DOHH2 (cell line): ENCODE data around the gene BLM.

Source experiments
- H3F3A ChIP-seq: fragments of 200-600 bp; sonication (generic), shearing (Covaris generic); 2 replicates; pipeline ENCODE4 v1.6.0; 2016; ENCODE audit warnings: antibody characterized with exemption, mild to moderate bottlenecking; ENCODE audit not compliant: control insufficient read depth, insufficient read depth
- H3K27ac ChIP-seq: fragments of 200-600 bp; sonication (generic); 2 replicates; pipeline ENCODE4 v1.5.1; 2014; ENCODE audit warnings: low read depth, mild to moderate bottlenecking, low read length, moderate library complexity
- H3K27me3 ChIP-seq: fragments of 200-600 bp; sonication (generic); 2 replicates; pipeline ENCODE4 v1.6.1; 2014; ENCODE audit warnings: mild to moderate bottlenecking, low read length, mixed read lengths; ENCODE audit not compliant: control insufficient read depth
- H3K36me3 ChIP-seq: fragments of 200-600 bp; sonication (generic); 2 replicates; pipeline ENCODE4 v1.6.1; 2014; ENCODE audit warnings: mild to moderate bottlenecking, low read length, moderate library complexity, mixed read lengths; ENCODE audit not compliant: control insufficient read depth
- H3K4me1 ChIP-seq: fragments of 200-600 bp; sonication (generic); 2 replicates; pipeline ENCODE4 v1.6.1; 2014; ENCODE audit warnings: mild to moderate bottlenecking, low read length, mixed read lengths; ENCODE audit not compliant: control insufficient read depth
- H3K4me2 ChIP-seq: fragments of 200-600 bp; sonication (generic); 2 replicates; pipeline ENCODE4 v1.6.0; 2014; ENCODE audit warnings: mild to moderate bottlenecking, low read length, moderate library complexity
- H3K4me3 ChIP-seq: fragments of 200-600 bp; sonication (generic); 2 replicates; pipeline ENCODE4 v1.5.1; 2014; ENCODE audit warnings: mild to moderate bottlenecking, low read length, mixed read lengths
- H3K79me2 ChIP-seq: fragments of 200-600 bp; sonication (generic); 2 replicates; pipeline ENCODE4 v1.6.1; 2014; ENCODE audit warnings: mild to moderate bottlenecking, low read length, mixed read lengths; ENCODE audit not compliant: control insufficient read depth
- H3K9me2 ChIP-seq: fragments of 200-600 bp; sonication (generic); replicated peaks from 2 replicates; pipeline ENCODE4 v1.6.1; 2014; ENCODE audit warnings: mild to moderate bottlenecking, low read length, mixed read lengths; ENCODE audit not compliant: control insufficient read depth
- H3K9me3 ChIP-seq: fragments of 200-600 bp; sonication (generic); 2 replicates; pipeline ENCODE4 v1.6.1; 2014; ENCODE audit warnings: antibody characterized with exemption, low read length, mixed read lengths; ENCODE audit not compliant: control insufficient read depth, insufficient read depth
- H4K20me1 ChIP-seq: fragments of 200-600 bp; sonication (generic); 2 replicates; pipeline ENCODE4 v1.6.0; 2014; ENCODE audit warnings: low read depth, mild to moderate bottlenecking, antibody characterized with exemption, low read length, moderate library complexity; ENCODE audit not compliant: control insufficient read depth, insufficient read depth
- CTCF ChIP-seq: fragments of 200-600 bp; sonication (generic); IDR thresholded peaks from one replicate; pipeline ENCODE4 v1.5.1; 2014; ENCODE audit warnings: antibody characterized with exemption, mild to moderate bottlenecking, low read depth, low read length; ENCODE audit not compliant: poor library complexity, severe bottlenecking
- EZH2phosphoT487 ChIP-seq: fragments of 200-600 bp; sonication (generic); IDR thresholded peaks from 2 replicates; pipeline ENCODE4 v1.6.1; 2017; ENCODE audit warnings: borderline replicate concordance, mild to moderate bottlenecking, antibody characterized with exemption, low read length, moderate library complexity, mixed read lengths

Gene BLM

DNA sequence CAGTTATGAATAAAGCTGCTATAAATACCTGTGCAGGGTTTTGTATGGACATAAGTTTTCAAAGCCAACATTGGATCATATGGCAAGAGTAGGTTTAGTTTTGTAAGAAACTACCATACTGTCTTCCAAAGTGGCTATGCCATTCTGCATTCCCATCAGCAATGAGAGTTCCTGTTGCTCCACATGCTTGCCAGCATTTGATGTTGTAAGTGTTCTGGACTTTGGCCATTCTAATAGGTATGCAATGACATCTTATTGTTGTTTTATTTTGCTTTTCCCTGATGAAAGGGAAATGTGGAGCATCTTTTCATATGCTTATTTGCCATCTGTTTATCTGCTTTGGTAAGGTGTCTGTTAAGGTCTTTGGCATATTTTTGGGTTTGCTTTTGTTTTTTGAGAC lies 22.2 kb upstream of the BLM start:
- no peak for TF ChIP-seq CTCF
- no peak for TF ChIP-seq EZH2phosphoT487
- H3K9me2 ChIP-seq, result no peaks in the 10 kb centered on the region
- H3K4me2 ChIP-seq, result no peak overlapping the region
- no peaks in the 10 kb centered on the region for H4K20me1 ChIP-seq
- no peaks in the 10 kb centered on the region for H3K27me3 ChIP-seq
- H3K4me3 ChIP-seq, result no peak overlapping the region
- H3K27ac ChIP-seq, result no peak overlapping the region
- H3K4me1 ChIP-seq, result peaks cover 35% of the 10 kb centered on the region
- H3K36me3 ChIP-seq, result no peaks in the 10 kb centered on the region
- no peaks in the 10 kb centered on the region for H3K9me3 ChIP-seq
- peaks cover 26% of the 10 kb centered on the region for H3F3A ChIP-seq
- H3K79me2 ChIP-seq, result no peaks in the 10 kb centered on the region

- peaks cover 13% of the 10 kb centered on the region for H3F3A ChIP-seq
- peaks cover 17% of the 10 kb centered on the region for H3K4me1 ChIP-seq
- no peaks in the 10 kb centered on the region for H3K9me2 ChIP-seq
- no peak overlapping the region for H3K4me3 ChIP-seq
- TF ChIP-seq CTCF (no peak), EZH2phosphoT487 (no peak)
- H3K79me2 ChIP-seq, result no peaks in the 10 kb centered on the region
- no peaks in the 10 kb centered on the region for H4K20me1 ChIP-seq
- H3K27me3 ChIP-seq, result no peaks in the 10 kb centered on the region
- H3K27ac ChIP-seq, result no peak overlapping the region
- no peaks in the 10 kb centered on the region for H3K36me3 ChIP-seq
- no peaks in the 10 kb centered on the region for H3K9me3 ChIP-seq
- no peak overlapping the region for H3K4me2 ChIP-seq
Observed at GRCh38 chr15:90697175-90697574, 20.0 kb upstream of the BLM start.

- H4K20me1 ChIP-seq, result no peaks in the 10 kb centered on the region
- no peak overlapping the region for H3K4me2 ChIP-seq
- no peaks in the 10 kb centered on the region for H3K79me2 ChIP-seq
- H3K4me3 ChIP-seq, result no peak overlapping the region
- TF ChIP-seq CTCF (no peak), EZH2phosphoT487 (no peak)
- peaks cover 3% of the 10 kb centered on the region; the same call in 1 of the 2 replicates for H3F3A ChIP-seq
- H3K9me2 ChIP-seq, result no peaks in the 10 kb centered on the region
- H3K27me3 ChIP-seq, result no peaks in the 10 kb centered on the region
- peaks cover 2% of the 10 kb centered on the region for H3K4me1 ChIP-seq
- no peaks in the 10 kb centered on the region for H3K9me3 ChIP-seq
- H3K27ac ChIP-seq, result no peak overlapping the region
- H3K36me3 ChIP-seq, result no peaks in the 10 kb centered on the region
Observed at GRCh38 chr15:90698629-90699028, 18.5 kb upstream of the BLM start.

DNA sequence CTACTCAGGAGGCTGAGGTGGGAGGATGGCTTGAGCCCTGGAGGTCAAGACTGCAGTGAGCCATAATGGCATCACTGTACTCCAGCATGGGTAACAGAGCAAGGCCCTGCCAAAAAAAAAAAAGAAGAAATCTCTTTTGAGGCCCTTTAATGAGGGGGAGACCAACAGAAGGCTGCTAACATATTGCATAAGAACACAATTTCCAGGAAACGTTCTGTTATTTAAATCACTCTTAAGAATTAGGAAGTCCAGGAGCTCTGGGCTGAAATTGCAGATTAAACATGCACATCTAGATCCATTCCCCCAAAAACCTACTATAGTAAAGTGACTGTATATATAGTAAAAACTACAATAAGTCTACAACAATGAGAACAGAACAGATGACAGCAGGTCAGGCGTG lies 16.1 kb upstream of the BLM start:
- Histone ChIP-seq H4K20me1 (no peaks in the 10 kb centered on the region), H3K4me2 (no peak overlapping the region), H3K4me3 (no peak overlapping the region), H3K9me2 (no peaks in the 10 kb centered on the region), H3K36me3 (no peaks in the 10 kb centered on the region), H3K27ac (no peak overlapping the region), H3K9me3 (no peaks in the 10 kb centered on the region), H3K27me3 (no peaks in the 10 kb centered on the region), H3K4me1 (no peaks in the 10 kb centered on the region), H3K79me2 (no peaks in the 10 kb centered on the region), H3F3A (peaks cover 3% of the 10 kb centered on the region; the same call in 1 of the 2 replicates)
- TF ChIP-seq CTCF, result no peak
- TF ChIP-seq EZH2phosphoT487, result no peak
